GM12878 (cell line): ENCODE results near the gene CERK. TPM values are rescaled to one million over a fixed set of nuclear protein-coding genes. Genes with fewer than 3 reads are reported as not detected.
A peak's percentile ranks its signal among the peaks of the same experiment; 100 is the strongest.

ENCODE experiments used
- CBX3 ChIP-seq: fragments of 200-600 bp; sonication (generic); IDR thresholded peaks from 2 replicates; pipeline ENCODE4 v1.6.1; 2016; ENCODE audit warnings: low read depth, borderline replicate concordance
- CHD1 ChIP-seq: IDR thresholded peaks from 2 replicates; pipeline ENCODE4 v1.6.1; 2012; ENCODE audit warnings: low read depth, low read length, improper control_type of control experiment
- CREM ChIP-seq: IDR thresholded peaks from 2 replicates; pipeline ENCODE4 v1.6.1; 2014; ENCODE audit warnings: antibody characterized with exemption, low read depth
- HCFC1 ChIP-seq: fragments of 150-350 bp; IDR thresholded peaks from 2 replicates; pipeline ENCODE4 v1.6.1; 2014; ENCODE audit warnings: low read length
- HDAC2 ChIP-seq: fragments of 200-600 bp; sonication (generic); IDR thresholded peaks from 2 replicates; pipeline ENCODE4 v1.6.1; 2017
- HDGF ChIP-seq: fragments of 450-650 bp; IDR thresholded peaks from 2 replicates; pipeline ENCODE4 v1.6.1; 2016; ENCODE audit warnings: antibody characterized with exemption
- JUNB ChIP-seq: IDR thresholded peaks from 2 replicates; pipeline ENCODE4 v1.6.1; 2016; ENCODE audit warnings: antibody characterized with exemption, mild to moderate bottlenecking
- NKRF ChIP-seq: fragments of 450-650 bp; conservative IDR thresholded peaks from 2 replicates; pipeline ENCODE4 v1.6.1; 2017; ENCODE audit warnings: mild to moderate bottlenecking, moderate library complexity
- NR2F1 ChIP-seq: fragments of 450-650 bp; conservative IDR thresholded peaks from 2 replicates; pipeline ENCODE4 v1.6.1; 2017; ENCODE audit warnings: mild to moderate bottlenecking
- PAX5 ChIP-seq: IDR thresholded peaks from 2 replicates; pipeline ENCODE4 v1.6.1; 2011; ENCODE audit warnings: low read depth, low read length, borderline replicate concordance
- POLR2A ChIP-seq: IDR thresholded peaks from 2 replicates; pipeline ENCODE4 v1.6.1; 2011; ENCODE audit warnings: low read depth, mild to moderate bottlenecking, low read length
- RAD51 ChIP-seq: fragments of 450-650 bp; IDR thresholded peaks from 2 replicates; pipeline ENCODE4 v1.6.1; 2016; ENCODE audit warnings: moderate library complexity, mild to moderate bottlenecking, inconsistent platforms
- RBBP5 ChIP-seq: fragments of 200-600 bp; sonication (generic); conservative IDR thresholded peaks from 2 replicates; pipeline ENCODE4 v1.6.1; 2016
- RUNX3 ChIP-seq: IDR thresholded peaks from 2 replicates; pipeline ENCODE4 v1.6.1; 2012; ENCODE audit warnings: low read length, inconsistent platforms
- SIN3A ChIP-seq: IDR thresholded peaks from 2 replicates; pipeline ENCODE4 v1.6.1; 2012; ENCODE audit warnings: low read depth, low read length, improper control_type of control experiment
- SMARCA5 ChIP-seq: fragments of 450-650 bp; IDR thresholded peaks from 2 replicates; pipeline ENCODE4 v1.6.1; 2017; ENCODE audit warnings: mild to moderate bottlenecking
- SP1 ChIP-seq: IDR thresholded peaks from one replicate; pipeline ENCODE4 v1.6.1; 2011; ENCODE audit warnings: low read depth, low read length
- SPI1 ChIP-seq: IDR thresholded peaks from 2 replicates; pipeline ENCODE4 v1.6.1; 2011; ENCODE audit warnings: low read depth, mild to moderate bottlenecking, low read length, moderate library complexity, borderline replicate concordance; ENCODE audit not compliant: insufficient read depth
- TAF1 ChIP-seq: IDR thresholded peaks from 2 replicates; pipeline ENCODE4 v1.6.1; 2011; ENCODE audit warnings: mild to moderate bottlenecking, low read depth, low read length, borderline replicate concordance
- TBL1XR1 ChIP-seq: IDR thresholded peaks from 2 replicates; pipeline ENCODE4 v1.6.1; 2012; ENCODE audit warnings: low read depth, low read length, improper control_type of control experiment
- ZBTB4 ChIP-seq: fragments of 450-650 bp; formaldehyde crosslinking; IDR thresholded peaks from 2 replicates; pipeline ENCODE4 v1.4.0; 2022; ENCODE audit warnings: mild to moderate bottlenecking, moderate library complexity
- ZNF217 ChIP-seq: fragments of 450-650 bp; IDR thresholded peaks from 2 replicates; pipeline ENCODE4 v1.6.1; 2017; ENCODE audit warnings: antibody characterized with exemption, mild to moderate bottlenecking
- ZNF24 ChIP-seq: fragments of 450-650 bp; IDR thresholded peaks from 2 replicates; pipeline ENCODE4 v1.6.1; 2017; ENCODE audit warnings: antibody characterized with exemption, mild to moderate bottlenecking
- ZNF622 ChIP-seq: fragments of 450-650 bp; IDR thresholded peaks from 2 replicates; pipeline ENCODE4 v1.6.1; 2017; ENCODE audit warnings: mild to moderate bottlenecking, inconsistent platforms
- polyA plus RNA-seq, 11 experiments: library from polyadenylated mRNA; depleted of rRNA in 4 of 11; unstranded in 6 of 11; stranded (reverse) in 5 of 11; fragments of >200 nt; fragmentation: Nextera tagmentation in 4 of 11; fragmentation: Illumina TruSeq in 1 of 11; extraction: Ambion mirVana in 4 of 11; extraction: Trizol in 1 of 11; gene quantifications; 1 replicate in 1 of 11; 2 replicates in 10 of 11; pipeline versions ENCODE4 v1.2.1 to v1.2.3, GENCODE V29; 2011 to 2016; ENCODE audit warnings: inconsistent platforms in 2 of 11, missing spikeins in 2 of 11, low read depth in 1 of 11
- total RNA-seq, 4 experiments: library from RNA; depleted of rRNA in 3 of 4; stranded (reverse); fragments of >200 nt in 3 of 4; fragmentation: Illumina TruSeq in 1 of 4; extraction: Trizol in 1 of 4; gene quantifications; 2 replicates each; pipeline versions ENCODE4 v1.2.1 to v1.2.3, GENCODE V29; 2013 to 2021
- TF ChIP-seq, protein P1 (sequence below): IDR thresholded peaks from 2 replicates; pipeline ENCODE4 v1.6.1; 2011; ENCODE audit warnings: mild to moderate bottlenecking, low read depth, low read length, moderate library complexity; ENCODE audit not compliant: insufficient replicate concordance
- TF ChIP-seq, protein P2 (sequence below): fragments of 450-650 bp; IDR thresholded peaks from 2 replicates; pipeline ENCODE4 v1.6.1; 2017; ENCODE audit warnings: low read depth, mild to moderate bottlenecking, moderate library complexity
- TF ChIP-seq, protein P3 (sequence below): IDR thresholded peaks from 2 replicates; pipeline ENCODE4 v1.6.1; 2011; ENCODE audit warnings: low read depth, mild to moderate bottlenecking, low read length, moderate library complexity, borderline replicate concordance; ENCODE audit errors: extremely low read depth

Gene CERK
- total and polyA plus RNA-seq, 10 of the 15 experiments (the other 5 are each of a cell fraction or from before 2014, with no cell fraction given) = 4.0 to 41.1 (median 30.2) TPM

DNA sequence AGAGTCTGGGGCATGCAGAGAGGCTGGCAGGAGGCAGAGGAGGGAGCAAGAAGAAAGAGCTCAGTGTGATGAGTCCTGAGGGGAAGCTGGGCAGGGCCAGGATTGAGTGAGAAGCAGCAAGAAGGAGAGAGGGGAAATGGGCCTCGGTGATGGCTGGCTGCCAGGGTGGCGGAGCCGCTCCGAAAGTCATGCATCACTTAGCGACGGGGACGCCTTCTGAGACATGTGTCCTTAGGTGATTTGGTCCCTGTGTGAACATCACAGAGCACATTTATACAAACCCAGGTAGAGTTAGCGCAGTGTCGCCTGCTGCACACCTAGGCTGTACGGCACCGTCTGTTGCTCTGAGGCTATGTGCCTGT lies 39.5 kb upstream of the CERK start (continued):
- TF ChIP-seq, protein P1, sequence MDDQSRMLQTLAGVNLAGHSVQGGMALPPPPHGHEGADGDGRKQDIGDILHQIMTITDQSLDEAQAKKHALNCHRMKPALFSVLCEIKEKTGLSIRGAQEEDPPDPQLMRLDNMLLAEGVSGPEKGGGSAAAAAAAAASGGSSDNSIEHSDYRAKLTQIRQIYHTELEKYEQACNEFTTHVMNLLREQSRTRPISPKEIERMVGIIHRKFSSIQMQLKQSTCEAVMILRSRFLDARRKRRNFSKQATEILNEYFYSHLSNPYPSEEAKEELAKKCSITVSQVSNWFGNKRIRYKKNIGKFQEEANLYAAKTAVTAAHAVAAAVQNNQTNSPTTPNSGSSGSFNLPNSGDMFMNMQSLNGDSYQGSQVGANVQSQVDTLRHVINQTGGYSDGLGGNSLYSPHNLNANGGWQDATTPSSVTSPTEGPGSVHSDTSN = no peak
- TF ChIP-seq RBBP5 (no peak), POLR2A (no peak), ZNF24 (no peak), HDAC2 (no peak), CHD1 (no peak), JUNB (no peak), RAD51 (no peak), CREM (no peak; the same call in 1 of the 2 replicates), CBX3 (no peak), HCFC1 (no peak), TBL1XR1 (no peak), SMARCA5 (no peak), RUNX3 (no peak; the same call in 1 of the 2 replicates), SPI1 (peak; percentile 46; the same call in 1 of the 2 replicates), NR2F1 (no peak), SIN3A (peak; percentile 72; the same call in 1 of the 2 replicates), ZNF217 (no peak), ZNF622 (no peak), NKRF (peak; percentile 75), SP1 (no peak), ZBTB4 (no peak), HDGF (peak; percentile 71; the same call in 1 of the 2 replicates), PAX5 (peak; percentile 70; the same call in 1 of the 2 replicates), TAF1 (no peak)
- TF ChIP-seq, protein P2, sequence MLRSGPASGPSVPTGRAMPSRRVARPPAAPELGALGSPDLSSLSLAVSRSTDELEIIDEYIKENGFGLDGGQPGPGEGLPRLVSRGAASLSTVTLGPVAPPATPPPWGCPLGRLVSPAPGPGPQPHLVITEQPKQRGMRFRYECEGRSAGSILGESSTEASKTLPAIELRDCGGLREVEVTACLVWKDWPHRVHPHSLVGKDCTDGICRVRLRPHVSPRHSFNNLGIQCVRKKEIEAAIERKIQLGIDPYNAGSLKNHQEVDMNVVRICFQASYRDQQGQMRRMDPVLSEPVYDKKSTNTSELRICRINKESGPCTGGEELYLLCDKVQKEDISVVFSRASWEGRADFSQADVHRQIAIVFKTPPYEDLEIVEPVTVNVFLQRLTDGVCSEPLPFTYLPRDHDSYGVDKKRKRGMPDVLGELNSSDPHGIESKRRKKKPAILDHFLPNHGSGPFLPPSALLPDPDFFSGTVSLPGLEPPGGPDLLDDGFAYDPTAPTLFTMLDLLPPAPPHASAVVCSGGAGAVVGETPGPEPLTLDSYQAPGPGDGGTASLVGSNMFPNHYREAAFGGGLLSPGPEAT = peak; percentile 32; the same call in 1 of the 2 replicates
- TF ChIP-seq, protein P3, sequence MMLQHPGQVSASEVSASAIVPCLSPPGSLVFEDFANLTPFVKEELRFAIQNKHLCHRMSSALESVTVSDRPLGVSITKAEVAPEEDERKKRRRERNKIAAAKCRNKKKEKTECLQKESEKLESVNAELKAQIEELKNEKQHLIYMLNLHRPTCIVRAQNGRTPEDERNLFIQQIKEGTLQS = no peak
